ENCODE data around the gene NAALADL2. TPM values are rescaled to one million over a fixed set of nuclear protein-coding genes. Genes with fewer than 3 reads are reported as not detected.

NAALADL2 gene
- total and polyA plus RNA-seq, 2 donors from 2014 or later: 2.0 to 20.2 TPM

GRCh38 chr3:175338775-175339535, 479.8 kb downstream of the NAALADL2 start:
- Histone ChIP-seq H3K36me3 (ENCODE audit: control insufficient read depth in 2 of 3, insufficient read depth in 3 of 3, low read length in 3 of 3) (no peaks in the 10 kb centered on the region), H3K9me3 (ENCODE audit: control insufficient read depth in 2 of 3, insufficient read depth in 1 of 3, low read length in 3 of 3) (no peaks in the 10 kb centered on the region), H3K27me3 (ENCODE audit: control insufficient read depth, insufficient read depth, low read length) (no peaks in the 10 kb centered on the region), H3K9ac (ENCODE audit: low read length in 3 of 3) (no peak overlapping the region), H3K27ac (ENCODE audit: low read depth in 2 of 2, low read length in 2 of 2) (no peak overlapping the region), H3K4me3 (ENCODE audit: low read length in 3 of 3) (no peak overlapping the region), H3K4me1 (ENCODE audit: control insufficient read depth in 2 of 3, insufficient read depth in 2 of 3, low read depth in 1 of 3, low read length in 3 of 3) (no peaks in the 10 kb centered on the region)
- no peak for DNase-seq
- TF ChIP-seq CTCF (IDR thresholded peaks at IDR 0.05; ENCODE audit: borderline replicate concordance, extremely low read depth, insufficient read depth): no peak
- no peak for FAIRE-seq
- intact Hi-C loops (cut with DNase I): no loop called here

- Histone ChIP-seq H3K36me3 (ENCODE audit: control insufficient read depth in 2 of 3, insufficient read depth in 3 of 3, low read length in 3 of 3) (no peaks in the 10 kb centered on the region), H3K9me3 (ENCODE audit: control insufficient read depth in 2 of 3, insufficient read depth in 1 of 3, low read length in 3 of 3) (no peaks in the 10 kb centered on the region), H3K4me1 (ENCODE audit: control insufficient read depth in 2 of 3, insufficient read depth in 2 of 3, low read depth in 1 of 3, low read length in 3 of 3) (no peaks in the 10 kb centered on the region), H3K27ac (ENCODE audit: low read depth in 2 of 2, low read length in 2 of 2) (no peak overlapping the region), H3K9ac (ENCODE audit: low read length in 3 of 3) (no peak overlapping the region), H3K4me3 (ENCODE audit: low read length in 3 of 3) (no peak overlapping the region), H3K27me3 (ENCODE audit: control insufficient read depth, insufficient read depth, low read length) (no peaks in the 10 kb centered on the region)
- intact Hi-C loops (cut with DNase I): no loop called here
- TF ChIP-seq CTCF (IDR thresholded peaks at IDR 0.05; ENCODE audit: borderline replicate concordance, extremely low read depth, insufficient read depth): no peak
- no peak for FAIRE-seq
- DNase-seq: no peak
These were observed 481.3 kb downstream of the NAALADL2 start for GRCh38 chr3:175340338-175341015.

- Histone ChIP-seq H3K4me1 (ENCODE audit: control insufficient read depth in 2 of 3, insufficient read depth in 2 of 3, low read depth in 1 of 3, low read length in 3 of 3) (no peaks in the 10 kb centered on the region), H3K4me3 (ENCODE audit: low read length in 3 of 3) (no peak overlapping the region), H3K9me3 (ENCODE audit: control insufficient read depth in 2 of 3, insufficient read depth in 1 of 3, low read length in 3 of 3) (no peaks in the 10 kb centered on the region), H3K36me3 (ENCODE audit: control insufficient read depth in 2 of 3, insufficient read depth in 3 of 3, low read length in 3 of 3) (no peaks in the 10 kb centered on the region), H3K9ac (ENCODE audit: low read length in 3 of 3) (no peak overlapping the region), H3K27ac (ENCODE audit: low read depth in 2 of 2, low read length in 2 of 2) (no peak overlapping the region), H3K27me3 (ENCODE audit: control insufficient read depth, insufficient read depth, low read length) (no peaks in the 10 kb centered on the region)
- DNase-seq: no peak
- FAIRE-seq: no peak
- intact Hi-C loops (cut with DNase I): no loop called here
- no peak for TF ChIP-seq CTCF (IDR thresholded peaks at IDR 0.05; ENCODE audit: borderline replicate concordance, extremely low read depth, insufficient read depth)
These were observed 483.1 kb downstream of the NAALADL2 start for GRCh38 chr3:175342196-175342595.

Data from kidney (tissue), 14 donors.